Inflammatory macrophage treated with lipopolysaccharide for 1 hour (primary cell): ENCODE results near the gene ZFPM1.

Source experiments
- DNase-seq, 2 donors: peaks; one replicate each; pipeline ENCODE4 v3.0.0-alpha.2; 2020 to 2022

The ZFPM1 gene

GRCh38 chr16:88548131-88548874 is 95.2 kb downstream of the ZFPM1 start:
- no peak for DNase-seq

- no peak for DNase-seq
These were observed 95.9 kb downstream of the ZFPM1 start for GRCh38 chr16:88548985-88549384.

- no peak for DNase-seq
These were observed 96.7 kb downstream of the ZFPM1 start for GRCh38 chr16:88549671-88550245.

- DNase-seq: no peak
These were observed 97.2 kb downstream of the ZFPM1 start for GRCh38 chr16:88550246-88550661.

GRCh38 chr16:88552166-88552565 is 99.1 kb downstream of the ZFPM1 start:
- DNase-seq: no peak

- no peak for DNase-seq
These were observed 99.7 kb downstream of the ZFPM1 start for GRCh38 chr16:88552815-88553214.

GRCh38 chr16:88553739-88554138 is 100.7 kb downstream of the ZFPM1 start:
- DNase-seq: no peak

- no peak for DNase-seq
These were observed 101.7 kb downstream of the ZFPM1 start for GRCh38 chr16:88554711-88555264.

- no peak for DNase-seq
These were observed 103.4 kb downstream of the ZFPM1 start for GRCh38 chr16:88556294-88556988.

GRCh38 chr16:88558457-88559442 is 105.7 kb downstream of the ZFPM1 start:
- peak; percentile 25 to 47 for DNase-seq

GRCh38 chr16:88560714-88561484 is 107.8 kb downstream of the ZFPM1 start:
- no peak for DNase-seq

- DNase-seq: peak in 1 of 2 donors; percentile 68
These were observed 108.6 kb downstream of the ZFPM1 start for GRCh38 chr16:88561485-88562359.

GRCh38 chr16:88566158-88566557 is 113.1 kb downstream of the ZFPM1 start:
- peak; percentile 80 to 86 for DNase-seq

- no peak for DNase-seq
These were observed 115.9 kb downstream of the ZFPM1 start for GRCh38 chr16:88568710-88569613.

- DNase-seq: no peak
These were observed 116.5 kb downstream of the ZFPM1 start for GRCh38 chr16:88569614-88569984.

GRCh38 chr16:88569985-88570690 is 117.1 kb downstream of the ZFPM1 start, which contains the start of gene ZC3H18:
Gene ZC3H18, plus strand, starts transcription at chr16:88570403. Its CDS starts 6,721 bp downstream, at chr16:88577124.
- DNase-seq: peak; percentile 95 to 99

GRCh38 chr16:88570691-88571092 is 117.6 kb downstream of the ZFPM1 start:
- DNase-seq: peak; percentile 17 to 19

- DNase-seq: no peak
These were observed 122.2 kb downstream of the ZFPM1 start for GRCh38 chr16:88575251-88575650.

- no peak for DNase-seq
These were observed 123.2 kb downstream of the ZFPM1 start for GRCh38 chr16:88576307-88576706.
